Transverse colon (tissue), 4 donors: ENCODE data around the gene HOXA10. TPM values are rescaled to one million over a fixed set of nuclear protein-coding genes. Genes with fewer than 3 reads are reported as not detected.
A peak's percentile ranks its signal among the peaks of the same experiment; 100 is the strongest.

Experiments
- DNase-seq: peaks from one replicate; pipeline ENCODE4 v3.0.0-alpha.2; 2019
- H3K27ac ChIP-seq, 4 donors: fragments of 200-600 bp; sonication (generic); 2 replicates each; pipeline ENCODE4 v1.5.1; 2016 to 2018; ENCODE audit warnings: inconsistent platforms in 4 of 4
- H3K27me3 ChIP-seq: fragments of 200-600 bp; sonication (generic); 2 replicates; pipeline ENCODE4 v1.5.1; 2017; ENCODE audit warnings: inconsistent platforms
- H3K36me3 ChIP-seq, 4 donors: fragments of 200-600 bp; sonication (generic); 2 replicates each; pipeline ENCODE4 v1.5.1; 2017 to 2019; ENCODE audit warnings: inconsistent platforms in 4 of 4
- H3K4me1 ChIP-seq, 4 donors: fragments of 200-600 bp; sonication (generic); 2 replicates each; pipeline ENCODE4 v1.5.1; 2017 to 2020; ENCODE audit warnings: inconsistent platforms in 4 of 4
- H3K4me3 ChIP-seq, 4 donors: fragments of 200-600 bp; sonication (generic); 1 replicate in 1 of 4; 2 replicates in 3 of 4; pipeline versions ENCODE4 v1.5.1 to v1.6.1; 2017 to 2019; ENCODE audit warnings: inconsistent platforms in 4 of 4
- H3K9me3 ChIP-seq, 2 donors: fragments of 200-600 bp; sonication (generic); 2 replicates each; pipeline ENCODE4 v1.5.1; 2017 to 2019; ENCODE audit warnings: inconsistent platforms in 2 of 2
- EP300 ChIP-seq: sonication (generic); formaldehyde crosslinking; IDR thresholded peaks from one replicate; pipeline ENCODE4 v1.6.1; 2017; ENCODE audit warnings: antibody characterized with exemption, low read depth
- POLR2A ChIP-seq: fragments of 450-650 bp; IDR thresholded peaks from one replicate; pipeline ENCODE4 v1.6.1; 2016; ENCODE audit warnings: antibody characterized with exemption, mild to moderate bottlenecking, moderate library complexity
- POLR2AphosphoS5 ChIP-seq, 3 donors: sonication (generic); formaldehyde crosslinking; IDR thresholded peaks; one replicate each; pipeline ENCODE4 v1.6.1; 2016; ENCODE audit warnings: antibody characterized with exemption in 3 of 3
- WGBS, 2 donors: methylation state at CpG; one replicate each; pipeline ENCODE4 v1.1.5; 2018; ENCODE audit warnings: low coverage in 1 of 2; 5-methylcytosine and 5-hydroxymethylcytosine counted together
- in situ Hi-C, 4 donors: fragments of 200-750 bp; cut with MboI; loops; one replicate each; pipeline versions ENCODE4 v1.15.0 to v1.15.1; 2017; ENCODE audit warnings: low sequenced_read_pairs in 3 of 4, low pct_ligation_motif_present in 1 of 4, low pct_unique_long_range_greater_than_20kb in 1 of 4
- intact Hi-C: fragments of 100-400 bp; cut with DNase I; formaldehyde crosslinking; loops from one replicate; pipeline ENCODE4 v1.15.1; 2023; ENCODE audit warnings: low total_unique reads
- total RNA-seq, 4 donors: library from RNA; depleted of rRNA; stranded (reverse); fragments of >200 nt; gene quantifications; one replicate each; pipeline ENCODE4 v1.1.0, GENCODE V29; 2016
- TF ChIP-seq, protein P1 (sequence below), 5 experiments: fragments of 200-600 bp in 3 of 5; fragments of 450-650 bp in 2 of 5; sonication (generic) in 3 of 5; IDR thresholded peaks; 1 replicate in 2 of 5; 2 replicates in 3 of 5; pipeline ENCODE4 v1.5.1; 2016 to 2017; ENCODE audit warnings: antibody characterized with exemption in 5 of 5, inconsistent platforms in 3 of 5, mild to moderate bottlenecking in 2 of 5, moderate library complexity in 1 of 5

HOXA10 gene
- total RNA-seq, 4 donors from 2014 or later = 19.8 to 68.9 (median 36.4) TPM

DNA sequence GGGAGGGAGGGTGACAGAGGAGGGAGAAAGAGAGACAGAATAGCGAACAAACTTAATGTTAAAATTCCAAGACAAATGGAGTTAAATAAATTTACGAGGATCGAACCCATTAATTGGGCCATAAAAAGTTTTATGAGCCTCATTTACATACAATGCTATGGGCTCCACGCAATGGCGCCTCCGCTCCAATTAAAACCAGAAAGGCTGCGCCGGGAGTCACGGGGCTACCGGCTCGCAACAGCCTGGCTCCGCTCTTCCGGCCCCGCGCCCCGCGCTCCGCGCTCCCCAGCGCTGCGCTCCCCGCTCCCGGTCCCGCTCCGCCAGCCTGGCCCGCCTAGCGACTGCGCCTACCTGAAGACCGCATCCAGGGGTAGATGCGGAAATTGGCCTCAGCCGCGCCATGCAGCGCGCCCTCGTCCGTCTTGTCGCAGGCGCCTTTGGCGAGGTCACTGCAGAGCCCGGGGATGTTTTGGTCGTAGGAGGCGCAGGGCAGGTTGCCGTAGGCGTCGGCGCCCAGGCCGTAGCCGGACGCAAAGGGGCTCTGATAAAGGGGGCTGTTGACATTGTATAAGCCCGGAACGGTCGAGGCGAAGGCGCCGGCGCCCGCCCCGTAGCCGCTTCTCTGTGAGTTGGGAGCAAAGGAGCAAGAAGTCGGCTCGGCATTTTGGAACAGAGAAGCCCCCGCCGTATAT lies 18.2 kb downstream of the HOXA10 start:
- peaks cover 57% of the 10 kb centered on the region for H3K27me3 ChIP-seq
- intact Hi-C loops (no loop called here), in situ Hi-C loops (loop anchor here in 3 of 4 donors (5.0 to 25.0 kb wide), 5 partner anchors 784 to 1294 kb away; no protein-coding TSS in a partner anchor)
- H3K4me3 ChIP-seq = peak overlapping the region; percentile 52 to 64 (median 59)
- no peaks in the 10 kb centered on the region for H3K9me3 ChIP-seq
- peak; percentile 70 for DNase-seq
- H3K27ac ChIP-seq = peak overlapping the region; percentile 95 to 99 (median 98)
- H3K4me1 ChIP-seq = peaks cover 24 to 52% (median 38%) of the 10 kb centered on the region in 4 donors
- 3% methylated on average over 50 of the region's 63 CpGs; no CpG with 5 or more reads in 1 of the 2 donors for WGBS, 2 donors
- TF ChIP-seq POLR2A (peak; percentile 79), EP300 (no peak), POLR2AphosphoS5 (IDR thresholded peaks at IDR 0.05) (peak; percentile 29 to 80 (median 54))
- TF ChIP-seq, protein P1, sequence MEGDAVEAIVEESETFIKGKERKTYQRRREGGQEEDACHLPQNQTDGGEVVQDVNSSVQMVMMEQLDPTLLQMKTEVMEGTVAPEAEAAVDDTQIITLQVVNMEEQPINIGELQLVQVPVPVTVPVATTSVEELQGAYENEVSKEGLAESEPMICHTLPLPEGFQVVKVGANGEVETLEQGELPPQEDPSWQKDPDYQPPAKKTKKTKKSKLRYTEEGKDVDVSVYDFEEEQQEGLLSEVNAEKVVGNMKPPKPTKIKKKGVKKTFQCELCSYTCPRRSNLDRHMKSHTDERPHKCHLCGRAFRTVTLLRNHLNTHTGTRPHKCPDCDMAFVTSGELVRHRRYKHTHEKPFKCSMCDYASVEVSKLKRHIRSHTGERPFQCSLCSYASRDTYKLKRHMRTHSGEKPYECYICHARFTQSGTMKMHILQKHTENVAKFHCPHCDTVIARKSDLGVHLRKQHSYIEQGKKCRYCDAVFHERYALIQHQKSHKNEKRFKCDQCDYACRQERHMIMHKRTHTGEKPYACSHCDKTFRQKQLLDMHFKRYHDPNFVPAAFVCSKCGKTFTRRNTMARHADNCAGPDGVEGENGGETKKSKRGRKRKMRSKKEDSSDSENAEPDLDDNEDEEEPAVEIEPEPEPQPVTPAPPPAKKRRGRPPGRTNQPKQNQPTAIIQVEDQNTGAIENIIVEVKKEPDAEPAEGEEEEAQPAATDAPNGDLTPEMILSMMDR (IDR thresholded peaks at IDR 0.05) = peak in 1 of 5 experiments; percentile 6
- no peaks in the 10 kb centered on the region for H3K36me3 ChIP-seq

DNA sequence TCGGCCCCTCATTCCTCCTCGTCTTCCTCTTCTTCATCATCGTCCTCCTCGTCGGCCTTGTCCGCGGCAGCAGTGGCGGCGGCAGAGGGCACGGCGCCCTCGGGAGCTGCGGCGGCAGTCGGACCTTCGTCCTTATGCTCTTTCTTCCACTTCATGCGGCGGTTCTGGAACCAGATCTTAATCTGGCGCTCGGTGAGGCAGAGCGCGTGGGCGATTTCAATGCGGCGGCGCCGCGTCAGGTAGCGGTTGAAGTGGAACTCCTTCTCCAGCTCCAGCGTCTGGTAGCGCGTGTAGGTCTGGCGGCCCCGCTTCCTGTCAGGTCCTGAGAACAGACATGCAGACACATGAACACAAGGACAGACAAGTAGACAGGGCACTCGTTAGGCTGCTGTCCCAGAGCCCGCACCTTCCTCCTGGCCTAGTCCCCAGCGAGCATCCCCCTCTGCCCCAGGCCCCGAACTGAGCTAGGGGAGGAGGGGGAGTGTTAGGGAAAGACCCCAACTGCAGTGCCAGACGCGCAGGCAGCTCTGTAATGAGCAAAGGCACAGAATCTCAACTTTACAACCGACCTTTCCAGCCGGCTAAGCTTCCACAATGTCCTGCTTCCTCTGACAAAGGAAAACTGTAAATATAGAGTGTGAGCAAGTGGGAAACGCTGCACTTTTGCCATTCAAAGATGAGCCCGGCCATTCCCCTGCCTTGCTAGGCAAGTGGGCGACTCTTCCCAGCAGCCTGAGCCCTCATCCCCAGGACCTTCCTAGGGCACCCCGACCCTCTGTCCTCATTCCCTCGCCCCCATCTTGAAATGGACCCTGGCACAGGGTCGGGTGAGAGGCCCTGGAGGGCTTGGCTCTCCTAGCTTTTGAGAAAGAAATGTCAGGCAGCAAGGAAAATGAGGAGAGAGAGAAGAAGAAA lies 19.0 kb downstream of the HOXA10 start:
- in situ Hi-C loops = loop anchor here in 3 of 4 donors (5.0 to 25.0 kb wide), 5 partner anchors 783 to 1293 kb away; no protein-coding TSS in a partner anchor
- intact Hi-C loops = no loop called here
- TF ChIP-seq POLR2AphosphoS5 (IDR thresholded peaks at IDR 0.05) (peak in 2 of 3 donors; percentile 5 to 12), POLR2A (peak; percentile 30), EP300 (no peak)
- TF ChIP-seq, protein P1 (IDR thresholded peaks at IDR 0.05) = peak in 1 of 5 experiments; percentile 7
- Histone ChIP-seq H3K4me3 (peak overlapping the region; percentile 52 to 64 (median 59)), H3K27me3 (peaks cover 57% of the 10 kb centered on the region), H3K9me3 (no peaks in the 10 kb centered on the region), H3K4me1 (peaks cover 21 to 52% (median 39%) of the 10 kb centered on the region in 4 donors), H3K36me3 (no peaks in the 10 kb centered on the region), H3K27ac (peak overlapping the region; percentile 95 to 99 (median 98))
- DNase-seq = peak; percentile 53
- WGBS, 2 donors = 20 to 21% methylated on average over 1 to 44 of the region's 48 CpGs

DNA sequence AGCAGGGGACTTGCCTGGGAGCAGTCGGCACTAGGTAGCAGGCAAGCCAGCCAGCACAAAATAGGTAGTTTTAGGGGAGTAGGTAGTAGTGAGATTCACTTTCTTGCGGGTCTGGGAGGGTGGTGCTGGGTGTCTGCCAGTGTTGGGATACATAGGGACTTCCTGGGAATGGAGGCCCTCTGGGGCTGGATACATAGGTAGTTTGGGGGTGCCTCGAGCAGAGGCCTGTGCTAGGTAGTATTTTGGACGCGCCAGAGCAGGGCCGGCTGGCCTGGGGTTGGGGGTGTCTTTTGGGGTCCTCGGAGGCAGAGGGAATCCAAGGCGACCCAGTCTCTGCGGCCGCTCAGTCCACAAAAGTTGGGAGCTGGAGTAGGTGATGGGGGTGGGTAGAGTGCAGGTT lies 19.8 kb downstream of the HOXA10 start:
- DNase-seq = peak; percentile 21
- TF ChIP-seq POLR2A (no peak), POLR2AphosphoS5 (IDR thresholded peaks at IDR 0.05) (no peak), EP300 (no peak)
- TF ChIP-seq, protein P1 (IDR thresholded peaks at IDR 0.05) = no peak
- WGBS, 2 donors = 41 to 68% methylated on average over 8 to 10 of the region's 10 CpGs
- intact Hi-C loops (no loop called here), in situ Hi-C loops (loop anchor here in 3 of 4 donors (10.0 to 25.0 kb wide), 4 partner anchors 790 to 1292 kb away; no protein-coding TSS in a partner anchor)
- H3K27ac ChIP-seq = peak overlapping the region; percentile 95 to 99 (median 98)
- H3K4me3 ChIP-seq = peak overlapping the region in 3 of 4 donors; percentile 52 to 60 (median 58)
- H3K4me1 ChIP-seq = peaks cover 21 to 57% (median 40%) of the 10 kb centered on the region in 4 donors
- H3K9me3 ChIP-seq = no peaks in the 10 kb centered on the region
- H3K36me3 ChIP-seq = no peaks in the 10 kb centered on the region
- peaks cover 55% of the 10 kb centered on the region for H3K27me3 ChIP-seq
